ENCODE measurements around the gene SPOCK1. TPM values are rescaled to one million over a fixed set of nuclear protein-coding genes. Genes with fewer than 3 reads are reported as not detected.

SPOCK1 gene
- total and polyA plus RNA-seq, 2 of the 13 experiments (the other 11 are each of a cell fraction or from before 2014, with no cell fraction given) = 0.18 to 0.29 TPM

DNA sequence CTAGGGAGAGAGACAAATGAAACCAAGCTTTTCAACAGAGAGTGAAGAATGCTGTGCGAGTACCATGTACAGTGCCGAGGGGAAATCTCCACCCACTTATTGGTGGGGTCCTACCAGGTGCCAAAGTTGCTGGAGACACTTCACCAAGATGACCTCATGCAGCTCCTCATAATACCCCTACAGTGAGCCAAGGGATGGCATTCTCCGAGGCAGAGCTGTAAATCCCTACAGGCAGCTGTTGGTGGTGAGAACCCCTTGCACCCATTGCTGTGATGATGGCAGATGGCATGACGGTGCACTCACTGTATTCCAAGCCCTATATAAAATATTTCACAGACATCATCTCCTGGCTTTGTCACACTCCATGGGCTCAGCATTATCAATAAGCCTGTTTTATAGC is 464.9 kb downstream of the SPOCK1 start:
- ChIA-PET POLR2A (no interaction called here), CTCF (ENCODE audit: low intra/inter-chr PET ratio, low total read pairs) (no interaction called here)
- intact Hi-C loops (cut with micrococcal nuclease; ENCODE audit: unreplicated experiment) (no loop called here), in situ Hi-C loops (cut with HindIII; ENCODE audit: extremely low pct_ligation_motif_present, low pct_unique_long_range_greater_than_20kb) (no loop called here)
- no peak overlapping the region for H3K27ac ChIP-seq (ENCODE audit: extremely low read length, insufficient read depth, low read length)
- H2AFZ ChIP-seq (ENCODE audit: low read length) = no peak overlapping the region
- no peaks in the 10 kb centered on the region; a peak in 1 of 5 replicates for H3K27me3 ChIP-seq (ENCODE audit: control insufficient read depth in 1 of 2, insufficient read depth in 2 of 2, low read length in 2 of 2)
- H4K20me1 ChIP-seq (ENCODE audit: insufficient read depth, low read length) = no peaks in the 10 kb centered on the region
- H3K4me1 ChIP-seq (ENCODE audit: insufficient read depth, low read length) = no peaks in the 10 kb centered on the region
- no peak for FAIRE-seq
- TF ChIP-seq, protein P1, sequence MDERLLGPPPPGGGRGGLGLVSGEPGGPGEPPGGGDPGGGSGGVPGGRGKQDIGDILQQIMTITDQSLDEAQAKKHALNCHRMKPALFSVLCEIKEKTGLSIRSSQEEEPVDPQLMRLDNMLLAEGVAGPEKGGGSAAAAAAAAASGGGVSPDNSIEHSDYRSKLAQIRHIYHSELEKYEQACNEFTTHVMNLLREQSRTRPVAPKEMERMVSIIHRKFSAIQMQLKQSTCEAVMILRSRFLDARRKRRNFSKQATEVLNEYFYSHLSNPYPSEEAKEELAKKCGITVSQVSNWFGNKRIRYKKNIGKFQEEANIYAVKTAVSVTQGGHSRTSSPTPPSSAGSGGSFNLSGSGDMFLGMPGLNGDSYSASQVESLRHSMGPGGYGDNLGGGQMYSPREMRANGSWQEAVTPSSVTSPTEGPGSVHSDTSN (CRISPR knock-in tag; IDR thresholded peaks at IDR 0.05) = no peak
- TF ChIP-seq ZMAT3 (CRISPR knock-in tag; conservative IDR thresholded peaks at IDR 0.05) (no peak), SYNCRIP (IDR thresholded peaks at IDR 0.05; ENCODE audit: insufficient read depth, low read depth, low read length) (no peak), ZSCAN21 (CRISPR knock-in tag; IDR thresholded peaks at IDR 0.05; ENCODE audit: borderline replicate concordance) (no peak), POLR2A (IDR thresholded peaks at IDR 0.05; ENCODE audit: insufficient read depth in 1 of 2, low read depth in 2 of 2, low read length in 2 of 2) (no peak), ZNF749 (CRISPR knock-in tag; IDR thresholded peaks at IDR 0.05; ENCODE audit: borderline replicate concordance) (no peak), U2AF2 (IDR thresholded peaks at IDR 0.05; ENCODE audit: low read depth, low read length) (no peak), ZNF7 (CRISPR knock-in tag; IDR thresholded peaks at IDR 0.05) (no peak), ZBTB21 (CRISPR knock-in tag; IDR thresholded peaks at IDR 0.05) (no peak), NONO (IDR thresholded peaks at IDR 0.05) (no peak), NONO (CRISPR knock-in tag; conservative IDR thresholded peaks at IDR 0.05) (no peak), ZNF282 (IDR thresholded peaks at IDR 0.05; ENCODE audit: partially characterized antibody) (no peak), ZZZ3 (CRISPR knock-in tag; IDR thresholded peaks at IDR 0.05; ENCODE audit: borderline replicate concordance) (no peak), CREM (IDR thresholded peaks at IDR 0.05) (no peak), CREM (CRISPR knock-in tag; IDR thresholded peaks at IDR 0.05) (no peak), KLF11 (CRISPR knock-in tag; IDR thresholded peaks at IDR 0.05) (no peak)
- TF ChIP-seq, protein P2, sequence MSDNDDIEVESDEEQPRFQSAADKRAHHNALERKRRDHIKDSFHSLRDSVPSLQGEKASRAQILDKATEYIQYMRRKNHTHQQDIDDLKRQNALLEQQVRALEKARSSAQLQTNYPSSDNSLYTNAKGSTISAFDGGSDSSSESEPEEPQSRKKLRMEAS (IDR thresholded peaks at IDR 0.05) = no peak
- TF ChIP-seq, protein P3, sequence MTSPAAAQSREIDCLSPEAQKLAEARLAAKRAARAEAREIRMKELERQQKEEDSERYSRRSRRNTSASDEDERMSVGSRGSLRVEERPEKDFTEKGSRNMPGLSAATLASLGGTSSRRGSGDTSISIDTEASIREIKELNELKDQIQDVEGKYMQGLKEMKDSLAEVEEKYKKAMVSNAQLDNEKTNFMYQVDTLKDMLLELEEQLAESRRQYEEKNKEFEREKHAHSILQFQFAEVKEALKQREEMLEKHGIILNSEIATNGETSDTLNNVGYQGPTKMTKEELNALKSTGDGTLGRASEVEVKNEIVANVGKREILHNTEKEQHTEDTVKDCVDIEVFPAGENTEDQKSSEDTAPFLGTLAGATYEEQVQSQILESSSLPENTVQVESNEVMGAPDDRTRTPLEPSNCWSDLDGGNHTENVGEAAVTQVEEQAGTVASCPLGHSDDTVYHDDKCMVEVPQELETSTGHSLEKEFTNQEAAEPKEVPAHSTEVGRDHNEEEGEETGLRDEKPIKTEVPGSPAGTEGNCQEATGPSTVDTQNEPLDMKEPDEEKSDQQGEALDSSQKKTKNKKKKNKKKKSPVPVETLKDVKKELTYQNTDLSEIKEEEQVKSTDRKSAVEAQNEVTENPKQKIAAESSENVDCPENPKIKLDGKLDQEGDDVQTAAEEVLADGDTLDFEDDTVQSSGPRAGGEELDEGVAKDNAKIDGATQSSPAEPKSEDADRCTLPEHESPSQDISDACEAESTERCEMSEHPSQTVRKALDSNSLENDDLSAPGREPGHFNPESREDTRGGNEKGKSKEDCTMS (CRISPR knock-in tag; conservative IDR thresholded peaks at IDR 0.05) = no peak
- no peak overlapping the region for H3K4me3 ChIP-seq (replicated peaks in 1 of 3; ENCODE audit: insufficient read depth in 1 of 3, low read depth in 2 of 3, low read length in 3 of 3)
- DNase-seq (ENCODE audit: low spot score) = no peak
- BruUV-seq (replicated peaks) = no TSS peak
- H3K9ac ChIP-seq (ENCODE audit: insufficient read depth, low read depth, low read length) = no peak overlapping the region
- H3K79me2 ChIP-seq (ENCODE audit: insufficient read depth, low read length) = no peaks in the 10 kb centered on the region
- H3K9me3 ChIP-seq (ENCODE audit: low read length) = no peaks in the 10 kb centered on the region
- H3K36me3 ChIP-seq (replicated peaks in 1 of 2; ENCODE audit: control insufficient read depth in 1 of 2, insufficient read depth in 2 of 2, low read length in 2 of 2) = no peaks in the 10 kb centered on the region
- H3K4me2 ChIP-seq (ENCODE audit: low read depth, low read length) = no peak overlapping the region
- 32% methylated on average over 3 of the region's 4 CpGs for WGBS (ENCODE audit: low lambda C conversion rate)
- no peak for ATAC-seq
